Measurements from ENCODE around the gene ITPRIPL2. TPM values are rescaled to one million over a fixed set of nuclear protein-coding genes. Genes with fewer than 3 reads are reported as not detected.

The ITPRIPL2 gene
- total RNA-seq, 1 donor from 2014 or later = 44.4 TPM

DNA sequence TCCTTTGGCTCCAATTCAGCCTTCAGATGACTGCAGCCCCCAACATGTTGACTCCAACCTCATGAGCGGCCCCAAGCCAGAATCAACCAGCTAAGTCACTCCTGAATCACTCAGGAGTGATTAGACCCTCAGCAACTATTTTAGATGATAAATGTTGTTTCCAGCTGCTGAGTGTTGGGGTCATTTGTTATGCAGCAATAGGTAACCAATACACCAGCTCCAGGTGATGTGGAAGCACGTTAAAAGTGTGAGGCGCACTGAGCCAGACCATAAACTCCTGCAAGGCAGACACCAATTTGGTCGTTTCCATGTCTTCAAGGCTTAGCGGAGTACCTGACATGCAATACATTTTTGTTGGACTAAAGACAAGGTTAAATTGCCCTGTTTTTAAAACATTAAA lies 28.9 kb upstream of the ITPRIPL2 start:
- no peak overlapping the region for H3K4me3 Mint-ChIP-seq (ENCODE audit: low read depth)
- intact Hi-C loops (cut with micrococcal nuclease) = loop anchor here (5.0 kb wide), 1 partner anchor 417 kb away; no protein-coding TSS in a partner anchor
- no peaks in the 10 kb centered on the region for H3K9me3 Mint-ChIP-seq
- H3K4me1 Mint-ChIP-seq (ENCODE audit: low read depth) = peaks cover 6% of the 10 kb centered on the region
- H3K27ac Mint-ChIP-seq = no peak overlapping the region
- no peak for DNase-seq (ENCODE audit: low spot score)
- H3K36me3 Mint-ChIP-seq (ENCODE audit: low read depth) = peaks cover 17% of the 10 kb centered on the region
- peaks cover 12% of the 10 kb centered on the region for H3K27me3 Mint-ChIP-seq (ENCODE audit: low read depth)

DNA sequence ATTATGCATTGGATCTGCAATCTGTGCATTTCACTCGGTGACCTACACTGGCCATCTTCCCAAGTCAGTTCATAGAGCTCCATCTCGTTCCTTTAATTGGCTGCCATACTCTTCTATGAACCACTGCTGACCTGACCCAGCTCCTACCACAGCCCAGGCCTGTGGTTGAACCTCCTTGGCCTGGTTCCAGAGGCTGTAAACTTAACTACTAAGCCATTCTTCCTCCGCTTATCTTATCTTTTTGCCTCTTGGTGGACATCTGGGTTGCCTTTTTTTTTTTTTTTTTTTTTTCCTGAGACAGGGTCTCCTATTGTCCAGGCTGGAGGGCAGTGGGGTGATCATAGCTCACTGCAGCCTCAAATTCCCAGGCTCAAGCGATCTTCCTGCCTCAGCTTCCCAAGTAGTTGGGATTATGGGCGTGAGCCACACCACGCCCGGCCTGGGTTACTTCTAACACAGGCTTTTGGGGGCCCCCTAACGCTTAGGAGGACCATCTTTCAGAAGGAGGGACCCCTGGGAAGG lies 28.0 kb upstream of the ITPRIPL2 start:
- Mint-ChIP-seq H3K4me1 (ENCODE audit: low read depth) (peaks cover 6% of the 10 kb centered on the region), H3K9me3 (peaks cover 1% of the 10 kb centered on the region), H3K27me3 (ENCODE audit: low read depth) (peaks cover 12% of the 10 kb centered on the region), H3K36me3 (ENCODE audit: low read depth) (peaks cover 13% of the 10 kb centered on the region), H3K27ac (no peak overlapping the region), H3K4me3 (ENCODE audit: low read depth) (no peak overlapping the region)
- no peak for DNase-seq (ENCODE audit: low spot score)
- intact Hi-C loops (cut with micrococcal nuclease) = loop anchor here (1.0 to 5.0 kb wide), 5 partner anchors 31 to 417 kb away; no protein-coding TSS in a partner anchor

- Mint-ChIP-seq H3K27me3 (ENCODE audit: low read depth) (peaks cover 12% of the 10 kb centered on the region), H3K4me1 (ENCODE audit: low read depth) (peaks cover 6% of the 10 kb centered on the region), H3K27ac (no peak overlapping the region), H3K36me3 (ENCODE audit: low read depth) (peaks cover 5% of the 10 kb centered on the region), H3K9me3 (peaks cover 7% of the 10 kb centered on the region), H3K4me3 (ENCODE audit: low read depth) (peak overlapping the region; percentile 64)
- intact Hi-C loops (cut with micrococcal nuclease) = loop anchor here (1.0 to 5.0 kb wide), 5 partner anchors 30 to 416 kb away; no protein-coding TSS in a partner anchor
- peak; percentile 72 for DNase-seq (ENCODE audit: low spot score)
These were observed 27.2 kb upstream of the ITPRIPL2 start for GRCh38 chr16:19086322-19087199.

GRCh38 chr16:19088341-19088916 lies 25.3 kb upstream of the ITPRIPL2 start:
- Mint-ChIP-seq H3K36me3 (ENCODE audit: low read depth) (no peaks in the 10 kb centered on the region), H3K4me3 (ENCODE audit: low read depth) (no peak overlapping the region), H3K27ac (no peak overlapping the region), H3K9me3 (peaks cover 17% of the 10 kb centered on the region), H3K27me3 (ENCODE audit: low read depth) (peaks cover 12% of the 10 kb centered on the region), H3K4me1 (ENCODE audit: low read depth) (peaks cover 6% of the 10 kb centered on the region)
- intact Hi-C loops (cut with micrococcal nuclease) = loop anchor here (5.0 kb wide), 1 partner anchor 414 kb away; no protein-coding TSS in a partner anchor
- DNase-seq (ENCODE audit: low spot score) = no peak

GRCh38 chr16:19089410-19089955 lies 24.3 kb upstream of the ITPRIPL2 start:
- H3K27me3 Mint-ChIP-seq (ENCODE audit: low read depth) = peaks cover 12% of the 10 kb centered on the region
- no peaks in the 10 kb centered on the region for H3K36me3 Mint-ChIP-seq (ENCODE audit: low read depth)
- intact Hi-C loops (cut with micrococcal nuclease) = loop anchor here (5.0 kb wide), 1 partner anchor 413 kb away; no protein-coding TSS in a partner anchor
- H3K9me3 Mint-ChIP-seq = peaks cover 24% of the 10 kb centered on the region
- H3K4me3 Mint-ChIP-seq (ENCODE audit: low read depth) = no peak overlapping the region
- DNase-seq (ENCODE audit: low spot score) = no peak
- no peak overlapping the region for H3K27ac Mint-ChIP-seq
- peaks cover 6% of the 10 kb centered on the region for H3K4me1 Mint-ChIP-seq (ENCODE audit: low read depth)

- peaks cover 7% of the 10 kb centered on the region for H3K27me3 Mint-ChIP-seq (ENCODE audit: low read depth)
- no peak overlapping the region for H3K27ac Mint-ChIP-seq
- no peak for DNase-seq (ENCODE audit: low spot score)
- peaks cover 6% of the 10 kb centered on the region for H3K36me3 Mint-ChIP-seq (ENCODE audit: low read depth)
- H3K4me3 Mint-ChIP-seq (ENCODE audit: low read depth) = no peak overlapping the region
- H3K4me1 Mint-ChIP-seq (ENCODE audit: low read depth) = peaks cover 12% of the 10 kb centered on the region
- intact Hi-C loops (cut with micrococcal nuclease) = no loop called here
- peaks cover 30% of the 10 kb centered on the region for H3K9me3 Mint-ChIP-seq
These were observed 22.8 kb upstream of the ITPRIPL2 start for GRCh38 chr16:19090916-19091315.

- peaks cover 2% of the 10 kb centered on the region for H3K27me3 Mint-ChIP-seq (ENCODE audit: low read depth)
- no peak for DNase-seq (ENCODE audit: low spot score)
- H3K27ac Mint-ChIP-seq = no peak overlapping the region
- H3K36me3 Mint-ChIP-seq (ENCODE audit: low read depth) = peaks cover 6% of the 10 kb centered on the region
- intact Hi-C loops (cut with micrococcal nuclease) = no loop called here
- peaks cover 38% of the 10 kb centered on the region for H3K9me3 Mint-ChIP-seq
- H3K4me1 Mint-ChIP-seq (ENCODE audit: low read depth) = peaks cover 9% of the 10 kb centered on the region
- no peak overlapping the region for H3K4me3 Mint-ChIP-seq (ENCODE audit: low read depth)
These were observed 20.9 kb upstream of the ITPRIPL2 start for GRCh38 chr16:19092653-19093410.

DNA sequence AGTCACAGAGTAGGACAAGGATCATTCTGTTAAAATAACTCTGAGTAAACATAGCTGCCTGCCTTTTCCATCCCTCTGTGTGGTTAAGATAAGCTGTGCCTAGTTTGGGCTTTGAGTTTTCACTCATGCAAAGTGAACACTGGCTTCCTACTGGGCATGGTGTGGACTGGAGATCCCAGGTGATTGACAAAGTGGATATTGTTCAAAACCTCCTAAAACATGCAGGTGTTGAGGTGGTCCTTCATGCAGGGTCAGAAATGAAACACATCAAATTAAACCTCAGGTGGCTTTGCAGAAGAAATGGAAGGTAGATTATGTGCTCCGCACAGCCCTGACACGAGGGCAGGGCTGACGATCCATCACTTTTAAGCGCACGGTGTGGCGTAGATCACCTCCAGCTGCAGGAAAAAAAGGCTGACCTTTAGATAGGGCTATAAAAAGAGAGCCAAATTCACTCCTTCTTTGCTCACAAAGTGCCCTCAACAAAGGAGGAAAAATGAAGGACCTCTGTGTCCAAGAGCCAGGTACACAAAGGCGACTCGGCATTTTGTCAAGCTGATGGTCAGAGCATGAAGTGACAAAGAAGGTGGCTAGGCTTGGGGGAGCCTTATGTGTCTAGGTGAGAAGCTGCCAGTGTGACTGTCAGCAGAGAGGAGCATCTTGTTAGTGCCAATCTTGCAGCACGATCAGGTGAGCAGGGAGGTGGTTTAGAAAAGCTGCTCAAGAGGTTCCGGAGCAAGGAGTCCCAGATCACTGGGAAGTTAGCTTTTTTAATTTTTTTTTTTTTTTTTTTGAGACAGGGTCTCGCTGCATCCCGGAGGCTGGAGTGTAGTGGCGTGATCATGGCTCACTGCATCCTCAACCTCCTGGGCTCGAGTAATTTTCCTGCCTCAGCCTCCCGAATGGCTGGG lies 19.9 kb upstream of the ITPRIPL2 start:
- H3K27ac Mint-ChIP-seq = no peak overlapping the region
- intact Hi-C loops (cut with micrococcal nuclease) = no loop called here
- H3K36me3 Mint-ChIP-seq (ENCODE audit: low read depth) = peaks cover 9% of the 10 kb centered on the region
- H3K27me3 Mint-ChIP-seq (ENCODE audit: low read depth) = no peaks in the 10 kb centered on the region
- H3K9me3 Mint-ChIP-seq = peaks cover 44% of the 10 kb centered on the region
- DNase-seq (ENCODE audit: low spot score) = no peak
- no peak overlapping the region for H3K4me3 Mint-ChIP-seq (ENCODE audit: low read depth)
- H3K4me1 Mint-ChIP-seq (ENCODE audit: low read depth) = peaks cover 8% of the 10 kb centered on the region

DNA sequence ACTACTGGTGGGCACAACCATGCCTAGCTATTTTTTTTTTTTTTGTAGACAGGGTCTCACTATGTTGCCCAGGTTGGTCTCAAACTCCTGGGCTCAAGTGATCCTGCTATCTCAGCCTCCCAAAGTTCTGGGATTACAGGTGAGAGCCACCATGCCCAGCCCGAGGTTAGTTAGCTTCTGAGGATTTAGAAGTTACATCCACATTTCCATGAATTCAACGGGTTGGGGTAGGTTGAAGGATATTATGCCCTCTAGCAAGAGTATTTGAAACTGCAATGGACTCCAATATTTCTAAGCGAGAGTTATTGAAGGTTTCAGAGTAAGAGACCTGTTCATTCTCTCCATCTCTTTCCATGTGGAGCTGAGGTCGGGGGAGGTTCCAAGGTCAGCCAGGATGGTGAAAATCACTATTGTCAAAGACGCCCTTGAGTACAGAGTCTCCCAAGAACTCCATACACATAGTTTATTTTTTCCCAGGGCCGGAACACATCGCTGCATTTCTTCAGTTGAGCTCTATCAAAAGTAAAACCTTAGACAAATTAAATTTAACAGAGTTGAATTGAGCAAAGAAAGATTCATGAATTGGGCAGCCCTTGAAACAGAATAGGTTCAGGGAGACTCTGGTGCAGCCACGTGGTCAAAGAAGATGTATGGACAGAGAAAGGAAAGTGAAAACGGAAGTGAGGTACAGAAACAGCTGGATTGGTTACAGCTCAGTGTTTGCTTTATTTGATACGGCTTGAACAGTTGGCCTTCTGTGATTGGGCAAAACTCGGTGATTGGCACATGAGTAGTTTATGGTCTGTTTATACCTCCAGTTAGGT lies 19.0 kb upstream of the ITPRIPL2 start:
- intact Hi-C loops (cut with micrococcal nuclease) = no loop called here
- Mint-ChIP-seq H3K36me3 (ENCODE audit: low read depth) (peaks cover 9% of the 10 kb centered on the region), H3K27me3 (ENCODE audit: low read depth) (no peaks in the 10 kb centered on the region), H3K9me3 (peaks cover 44% of the 10 kb centered on the region), H3K4me1 (ENCODE audit: low read depth) (peaks cover 8% of the 10 kb centered on the region), H3K27ac (no peak overlapping the region), H3K4me3 (ENCODE audit: low read depth) (no peak overlapping the region)
- DNase-seq (ENCODE audit: low spot score) = no peak

DNA sequence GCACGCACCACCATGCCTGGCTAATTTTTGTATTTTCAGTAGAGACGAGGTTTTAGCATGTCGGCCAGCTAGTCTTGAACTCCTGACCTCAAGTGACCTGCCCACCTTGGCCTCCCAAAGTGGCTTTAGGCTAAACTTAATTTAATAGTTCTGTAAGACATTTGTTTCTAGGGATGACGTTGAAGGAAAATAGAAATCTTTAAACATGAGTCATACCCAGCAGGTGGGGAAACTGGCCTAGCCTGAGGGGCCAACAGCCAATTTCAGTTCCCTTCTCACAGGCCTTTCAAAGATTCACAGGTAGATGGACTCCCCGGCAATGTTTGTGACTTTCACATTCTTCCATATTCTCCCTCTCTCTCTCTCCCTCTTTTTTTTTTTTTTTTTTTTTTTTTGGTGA lies 18.1 kb upstream of the ITPRIPL2 start:
- Mint-ChIP-seq H3K27me3 (ENCODE audit: low read depth) (no peaks in the 10 kb centered on the region), H3K4me1 (ENCODE audit: low read depth) (peaks cover 8% of the 10 kb centered on the region), H3K9me3 (peaks cover 43% of the 10 kb centered on the region), H3K36me3 (ENCODE audit: low read depth) (peaks cover 9% of the 10 kb centered on the region), H3K4me3 (ENCODE audit: low read depth) (no peak overlapping the region), H3K27ac (no peak overlapping the region)
- DNase-seq (ENCODE audit: low spot score) = no peak
- intact Hi-C loops (cut with micrococcal nuclease) = no loop called here

DNA sequence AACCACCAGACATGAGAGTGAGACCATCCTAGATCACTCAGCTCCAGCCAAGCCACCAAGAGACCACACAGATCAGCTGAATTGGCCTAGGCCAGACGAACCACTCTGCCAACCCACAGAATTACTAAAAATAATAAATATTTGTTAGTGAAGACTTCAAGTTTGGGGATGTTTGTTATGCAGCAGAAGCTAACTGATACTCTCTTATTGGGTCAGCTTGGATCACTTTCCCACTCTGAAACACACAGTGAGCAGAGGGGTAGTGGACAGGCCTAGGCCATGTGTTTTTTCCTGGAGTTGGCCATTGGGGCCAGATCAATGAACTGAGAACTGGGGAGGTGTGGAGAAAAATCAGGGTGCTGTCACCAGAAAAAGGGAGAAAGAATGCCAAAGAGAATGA lies 15.6 kb upstream of the ITPRIPL2 start:
- DNase-seq (ENCODE audit: low spot score) = no peak
- H3K9me3 Mint-ChIP-seq = peaks cover 26% of the 10 kb centered on the region
- H3K4me1 Mint-ChIP-seq (ENCODE audit: low read depth) = peaks cover 8% of the 10 kb centered on the region
- no peak overlapping the region for H3K27ac Mint-ChIP-seq
- intact Hi-C loops (cut with micrococcal nuclease) = no loop called here
- peaks cover 9% of the 10 kb centered on the region for H3K36me3 Mint-ChIP-seq (ENCODE audit: low read depth)
- H3K27me3 Mint-ChIP-seq (ENCODE audit: low read depth) = no peaks in the 10 kb centered on the region
- no peak overlapping the region for H3K4me3 Mint-ChIP-seq (ENCODE audit: low read depth)
